Psoas muscle (tissue), 8 donors: ENCODE measurements around the gene OR4D1. TPM values are rescaled to one million over a fixed set of nuclear protein-coding genes. Genes with fewer than 3 reads are reported as not detected.
"Not testable (repeated sequence)": the region's sequence is repeated elsewhere in the genome, so short reads cannot be mapped to it uniquely, and the experiment has no call there.

Experiments used
- ATAC-seq, 4 donors: fragments of 200-7000 bp; cut with Tn5 transposase; one replicate each; pipeline ENCODE4 v1.9.1; 2020; ENCODE audit warnings: moderate library complexity in 3 of 4, mild to moderate bottlenecking in 2 of 4
- DNase-seq, 2 donors: peaks; one replicate each; pipeline ENCODE4 v3.0.0-alpha.2; 2020
- H3K27ac ChIP-seq: fragments of 200-600 bp; one replicate; pipeline ENCODE4 v1.8.0; 2022
- H3K27me3 ChIP-seq, 3 donors: fragments of 200-600 bp in 1 of 3; one replicate each; pipeline versions ENCODE4 v1.6.1 to v1.8.0; 2013 to 2022; ENCODE audit warnings: low read length in 2 of 3, mild to moderate bottlenecking in 2 of 3, moderate library complexity in 1 of 3; ENCODE audit not compliant: insufficient read depth in 3 of 3
- H3K36me3 ChIP-seq, 2 donors: fragments of 200-600 bp in 1 of 2; one replicate each; pipeline versions ENCODE4 v1.6.1 to v1.8.0; 2013 to 2022; ENCODE audit warnings: low read depth in 1 of 2, mild to moderate bottlenecking in 1 of 2, moderate library complexity in 1 of 2; ENCODE audit not compliant: insufficient read depth in 1 of 2
- H3K4me1 ChIP-seq: fragments of 200-600 bp; one replicate; pipeline ENCODE4 v1.8.0; 2022
- H3K4me3 ChIP-seq: fragments of 200-600 bp; one replicate; pipeline ENCODE4 v1.8.0; 2022; ENCODE audit warnings: mild to moderate bottlenecking
- H3K9me3 ChIP-seq: fragments of 200-600 bp; one replicate; pipeline ENCODE4 v1.8.0; 2022
- CTCF ChIP-seq: fragments of 200-600 bp; IDR thresholded peaks from one replicate; pipeline ENCODE4 v1.8.0; 2022; ENCODE audit warnings: antibody characterized with exemption
- WGBS, 3 donors: extraction: QIAGEN DNeasy Blood & Tissue Kit; methylation state at CpG; one replicate each; pipeline versions ENCODE4 v1.1.6 to v1.1.7; 2013; 5-methylcytosine and 5-hydroxymethylcytosine counted together
- intact Hi-C, 2 donors: fragments of 100-400 bp; cut with DNase I; formaldehyde crosslinking; loops; one replicate each; pipeline versions ENCODE4 v1.11.0 to v1.14.2; 2022
- polyA plus RNA-seq, 3 donors: library from polyadenylated mRNA; stranded (reverse); fragments of 200-250 nt; gene quantifications; one replicate each; pipeline ENCODE4 v1.2.3, GENCODE V29; 2013
- total RNA-seq, 4 donors: library from RNA; stranded (reverse); fragmentation: NEBNext Ultra II Directional in 2 of 4; extraction: Animal tissue kit (Norgen Biotek cat#: 25700) in 2 of 4; gene quantifications; one replicate each; pipeline versions ENCODE4 v1.2.1 to v1.2.4, GENCODE V29; 2021 to 2023
- donor health status: healthy with polysubstance abuse.
- donor health status: DM: no; HTN: no; CAD: no; lungs with moderate emphysema.
- donor health status: Bipolar disorder and iron deficiency.
- donor health status: healthy.
- donor health status: DM: yes; HTN: yes; CAD: no.
- donor health status: DM: no; HTN: no; CAD: no.
- donor health status: DM: no; HTN: no; CAD: no.
- donor health status: DM: yes; HTN: yes; CAD: no.

The OR4D1 gene
- total and polyA plus RNA-seq, 7 donors = 0.03 TPM; not detected in 5

- Histone ChIP-seq H3K36me3 (no peaks in the 10 kb centered on the region), H3K9me3 (no peaks in the 10 kb centered on the region), H3K4me3 (no peak overlapping the region), H3K27me3 (peaks cover 0 to 4% (median 0%) of the 10 kb centered on the region in 3 donors), H3K27ac (no peak overlapping the region), H3K4me1 (no peaks in the 10 kb centered on the region)
- 54 to 66% (median 57%) methylated on average over 5 of the region's 5 CpGs for WGBS, 3 donors
- no peak for TF ChIP-seq CTCF
- ATAC-seq (no peak), DNase-seq (no peak)
- intact Hi-C loops = no loop called here
Observed at GRCh38 chr17:58121925-58122324, 26.3 kb upstream of the OR4D1 start.

DNA sequence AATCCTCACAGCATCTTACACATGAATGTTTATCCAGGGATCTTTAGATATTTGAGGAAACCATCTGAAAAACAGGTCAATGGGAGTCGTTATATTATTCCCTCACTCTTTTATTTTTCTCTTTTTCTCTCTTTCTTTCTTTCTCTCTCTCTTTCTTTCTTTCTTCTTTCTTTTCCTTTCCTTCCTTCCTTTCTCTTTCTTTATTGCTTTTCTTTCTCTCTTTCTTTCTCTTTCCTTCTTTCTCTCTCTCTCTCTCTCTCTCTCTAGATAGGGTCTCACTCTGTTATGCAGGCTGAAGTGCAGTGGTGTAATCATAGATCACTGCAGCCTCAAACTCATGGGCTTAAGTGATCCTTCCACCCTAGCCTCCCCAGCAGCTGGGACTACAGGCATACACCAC lies 20.3 kb upstream of the OR4D1 start:
- intact Hi-C loops = no loop called here
- no peak for ATAC-seq
- DNase-seq = no peak
- TF ChIP-seq CTCF = no peak
- Histone ChIP-seq H3K36me3 (no peaks in the 10 kb centered on the region), H3K27me3 (peaks cover 0 to 6% (median 3%) of the 10 kb centered on the region in 3 donors), H3K4me1 (no peaks in the 10 kb centered on the region), H3K27ac (no peak overlapping the region), H3K9me3 (no peaks in the 10 kb centered on the region), H3K4me3 (no peak overlapping the region)
- WGBS, 3 donors = 47 to 52% (median 51%) methylated on average over 1 of the region's 1 CpG

- H3K9me3 ChIP-seq, H3K4me3 ChIP-seq, H3K4me1 ChIP-seq, H3K27ac ChIP-seq, DNase-seq, H3K36me3 ChIP-seq, ATAC-seq, intact Hi-C loops: not testable (repeated sequence)
- WGBS, 3 donors = 92 to 95% (median 94%) methylated on average over 4 to 5 of the region's 5 CpGs
- peaks cover 2 to 19% (median 12%) of the 10 kb centered on the region in 3 donors for H3K27me3 ChIP-seq
Observed at GRCh38 chr17:58132697-58133096, 15.5 kb upstream of the OR4D1 start.

GRCh38 chr17:58136669-58137279 lies 11.4 kb upstream of the OR4D1 start:
- Histone ChIP-seq H3K9me3 (no peaks in the 10 kb centered on the region), H3K27me3 (peaks cover 2 to 27% (median 13%) of the 10 kb centered on the region in 3 donors), H3K4me1 (no peaks in the 10 kb centered on the region), H3K27ac (no peak overlapping the region), H3K36me3 (no peaks in the 10 kb centered on the region), H3K4me3 (no peak overlapping the region)
- DNase-seq = no peak
- no peak for ATAC-seq
- 24 to 29% (median 28%) methylated on average over 8 of the region's 8 CpGs for WGBS, 3 donors
- intact Hi-C loops = loop anchor here in 1 of 2 donors (5.0 kb wide), 1 partner anchor 51 kb away; no protein-coding TSS in a partner anchor
- no peak for TF ChIP-seq CTCF

DNA sequence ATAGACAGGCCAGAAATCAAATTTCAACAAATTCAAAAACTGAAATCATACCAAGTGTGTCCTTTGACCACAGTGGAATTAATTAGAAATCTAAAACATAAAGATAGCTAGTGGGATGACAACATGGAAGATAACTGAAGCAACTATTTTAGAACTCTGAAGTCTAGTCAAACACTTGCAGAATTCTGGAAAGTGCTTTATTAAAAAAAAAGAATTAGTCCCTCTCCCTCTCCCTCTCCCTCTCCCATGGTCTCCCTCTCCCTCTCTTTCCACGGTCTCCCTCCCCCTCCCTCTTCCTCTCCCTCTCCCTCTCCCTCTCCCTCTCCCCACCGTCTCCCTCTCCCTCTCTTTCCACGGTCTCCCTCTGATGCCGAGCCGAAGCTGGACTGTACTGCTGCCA lies 6.7 kb upstream of the OR4D1 start:
- no peak overlapping the region for H3K4me3 ChIP-seq
- DNase-seq (no peak), ATAC-seq (no peak)
- H3K36me3 ChIP-seq = no peaks in the 10 kb centered on the region
- 64 to 80% (median 67%) methylated on average over 2 to 5 of the region's 5 CpGs for WGBS, 3 donors
- TF ChIP-seq CTCF = no peak
- H3K27ac ChIP-seq = no peak overlapping the region
- intact Hi-C loops = no loop called here
- H3K27me3 ChIP-seq = peaks cover 0 to 14% (median 13%) of the 10 kb centered on the region in 3 donors
- H3K9me3 ChIP-seq = peaks cover 19% of the 10 kb centered on the region
- no peaks in the 10 kb centered on the region for H3K4me1 ChIP-seq

- ATAC-seq, DNase-seq, H3K27ac ChIP-seq, H3K4me1 ChIP-seq, H3K36me3 ChIP-seq, intact Hi-C loops, H3K27me3 ChIP-seq, H3K4me3 ChIP-seq: not testable (repeated sequence)
- WGBS, 3 donors = 77 to 88% (median 85%) methylated on average over 4 of the region's 4 CpGs
- peaks cover 19% of the 10 kb centered on the region for H3K9me3 ChIP-seq
Observed at GRCh38 chr17:58143335-58143734, 4.8 kb upstream of the OR4D1 start.
